ENCODE data around the gene COL27A1. TPM values are rescaled to one million over a fixed set of nuclear protein-coding genes. Genes with fewer than 3 reads are reported as not detected.
A peak's percentile ranks its signal among the peaks of the same experiment; 100 is the strongest.

The COL27A1 gene
- polyA plus RNA-seq, 2 of the 4 experiments (the other 2 are of a cell fraction): 6.9 to 20.6 TPM

- TF ChIP-seq HOXB5 (CRISPR knock-in tag; IDR thresholded peaks at IDR 0.05) (no peak), TP53 (CRISPR knock-in tag; IDR thresholded peaks at IDR 0.05) (no peak), HMGXB4 (CRISPR knock-in tag; IDR thresholded peaks at IDR 0.05; ENCODE audit: borderline replicate concordance) (no peak), RAD21 (conservative IDR thresholded peaks at IDR 0.05 in 1 of 2, IDR thresholded peaks at IDR 0.05 in 1 of 2) (no peak), SREBF2 (IDR thresholded peaks at IDR 0.05) (no peak)
- CTCF ChIA-PET: interaction anchor here (0.7 to 3.0 kb wide), 7 partner anchors 10 to 107 kb away, joined by 3 to 11 read pairs (median 6); partner anchors contain the start of gene COL27A1
- WGBS (ENCODE audit: missing lambda C conversion rate): 86% methylated on average over 3 of the region's 3 CpGs
- ATAC-seq (peak; percentile 33 to 38; a peak in 3 of 6 replicates), FAIRE-seq (no peak), DNase-seq (ENCODE audit: low read depth in 1 of 2, low spot score in 1 of 2) (no peak)
- H3K9me3 ChIP-seq: no peaks in the 10 kb centered on the region
- H3K4me3 ChIP-seq: no peak overlapping the region
- H3K27ac ChIP-seq: no peak overlapping the region
- no peaks in the 10 kb centered on the region for H3K4me1 ChIP-seq
- POLR2A ChIA-PET: no interaction called here
- no peak overlapping the region for H3K4me2 ChIP-seq
Observed at GRCh38 chr9:114184071-114184470, 28.7 kb downstream of the COL27A1 start.

GRCh38 chr9:114184866-114185265 lies 29.5 kb downstream of the COL27A1 start:
- WGBS (ENCODE audit: missing lambda C conversion rate): 90% methylated on average over 2 of the region's 2 CpGs
- DNase-seq (ENCODE audit: low read depth in 1 of 2, low spot score in 1 of 2) (no peak), ATAC-seq (no peak), FAIRE-seq (no peak)
- no peak overlapping the region for H3K4me2 ChIP-seq
- CTCF ChIA-PET: interaction anchor here (0.7 to 3.0 kb wide), 8 partner anchors 10 to 106 kb away, joined by 3 to 11 read pairs (median 6); partner anchors contain the start of gene COL27A1
- peaks cover 1% of the 10 kb centered on the region; the same call in 2 of the 3 replicates for H3K9me3 ChIP-seq
- POLR2A ChIA-PET: no interaction called here
- TF ChIP-seq CBX8 (IDR thresholded peaks at IDR 0.05) (no peak), ZNF302 (CRISPR knock-in tag; IDR thresholded peaks at IDR 0.05) (no peak), ESRRA (IDR thresholded peaks at IDR 0.05; ENCODE audit: borderline replicate concordance, low read length) (no peak), HOXA7 (CRISPR knock-in tag; IDR thresholded peaks at IDR 0.05) (no peak), BHLHE40 (IDR thresholded peaks at IDR 0.05; ENCODE audit: low read depth, low read length) (no peak)
- H3K4me1 ChIP-seq: no peaks in the 10 kb centered on the region
- no peak overlapping the region for H3K27ac ChIP-seq
- H3K4me3 ChIP-seq: no peak overlapping the region

- FAIRE-seq: no peak
- no peak for DNase-seq (ENCODE audit: low read depth in 1 of 2, low spot score in 1 of 2)
- WGBS (ENCODE audit: missing lambda C conversion rate): 82% methylated on average over 11 of the region's 11 CpGs
- no peak overlapping the region for H3K27ac ChIP-seq
- H3K4me1 ChIP-seq: no peaks in the 10 kb centered on the region
- POLR2A ChIA-PET: no interaction called here
- no peak for ATAC-seq
- peaks cover 3% of the 10 kb centered on the region; the same call in 2 of the 3 replicates for H3K9me3 ChIP-seq
- CTCF ChIA-PET: interaction anchor here (0.6 to 3.7 kb wide), 8 partner anchors 10 to 330 kb away, joined by 3 to 20 read pairs (median 5); partner anchors contain the start of gene COL27A1
- no peak overlapping the region for H3K4me2 ChIP-seq
- TF ChIP-seq FOSL2 (IDR thresholded peaks at IDR 0.05) (no peak), FOSL2 (CRISPR knock-in tag; IDR thresholded peaks at IDR 0.05) (no peak), HDAC2 (IDR thresholded peaks at IDR 0.05) (no peak), HOXB5 (CRISPR knock-in tag; IDR thresholded peaks at IDR 0.05) (no peak), SMC3 (IDR thresholded peaks at IDR 0.05) (no peak), ZNF302 (CRISPR knock-in tag; IDR thresholded peaks at IDR 0.05) (no peak), ESRRA (IDR thresholded peaks at IDR 0.05; ENCODE audit: borderline replicate concordance, low read length) (no peak), REST (IDR thresholded peaks at IDR 0.05) (no peak), MYC (IDR thresholded peaks at IDR 0.05; ENCODE audit: borderline replicate concordance, low read length) (no peak), MAFK (IDR thresholded peaks at IDR 0.05; ENCODE audit: partially characterized antibody) (no peak), MAZ (IDR thresholded peaks at IDR 0.05; ENCODE audit: borderline replicate concordance, low read depth, low read length) (no peak), ZSCAN20 (CRISPR knock-in tag; IDR thresholded peaks at IDR 0.05) (no peak), EHMT2 (IDR thresholded peaks at IDR 0.05; ENCODE audit: low read depth) (no peak), RFX5 (IDR thresholded peaks at IDR 0.05) (no peak), RAD21 (conservative IDR thresholded peaks at IDR 0.05 in 1 of 2, IDR thresholded peaks at IDR 0.05 in 1 of 2) (no peak), TFCP2L1 (CRISPR knock-in tag; IDR thresholded peaks at IDR 0.05) (no peak), ATOH8 (CRISPR knock-in tag; IDR thresholded peaks at IDR 0.05; ENCODE audit: low read depth) (no peak), POLR2A (IDR thresholded peaks at IDR 0.05; ENCODE audit: low read length) (no peak), CHD2 (IDR thresholded peaks at IDR 0.05; ENCODE audit: low read length, partially characterized antibody) (no peak)
- H3K4me3 ChIP-seq: no peak overlapping the region
Observed at GRCh38 chr9:114185570-114186490, 30.5 kb downstream of the COL27A1 start.

All from A549 (cell line).